GM12872 (cell line): ENCODE results near the gene KRT16.
A peak's percentile ranks its signal among the peaks of the same experiment; 100 is the strongest.

ENCODE experiments used
- TF ChIP-seq, protein P1 (sequence below): IDR thresholded peaks from 3 replicates; pipeline ENCODE4 v1.5.1; 2011; ENCODE audit warnings: low read depth, mild to moderate bottlenecking, low read length, moderate library complexity; ENCODE audit not compliant: insufficient read depth

The KRT16 gene

DNA sequence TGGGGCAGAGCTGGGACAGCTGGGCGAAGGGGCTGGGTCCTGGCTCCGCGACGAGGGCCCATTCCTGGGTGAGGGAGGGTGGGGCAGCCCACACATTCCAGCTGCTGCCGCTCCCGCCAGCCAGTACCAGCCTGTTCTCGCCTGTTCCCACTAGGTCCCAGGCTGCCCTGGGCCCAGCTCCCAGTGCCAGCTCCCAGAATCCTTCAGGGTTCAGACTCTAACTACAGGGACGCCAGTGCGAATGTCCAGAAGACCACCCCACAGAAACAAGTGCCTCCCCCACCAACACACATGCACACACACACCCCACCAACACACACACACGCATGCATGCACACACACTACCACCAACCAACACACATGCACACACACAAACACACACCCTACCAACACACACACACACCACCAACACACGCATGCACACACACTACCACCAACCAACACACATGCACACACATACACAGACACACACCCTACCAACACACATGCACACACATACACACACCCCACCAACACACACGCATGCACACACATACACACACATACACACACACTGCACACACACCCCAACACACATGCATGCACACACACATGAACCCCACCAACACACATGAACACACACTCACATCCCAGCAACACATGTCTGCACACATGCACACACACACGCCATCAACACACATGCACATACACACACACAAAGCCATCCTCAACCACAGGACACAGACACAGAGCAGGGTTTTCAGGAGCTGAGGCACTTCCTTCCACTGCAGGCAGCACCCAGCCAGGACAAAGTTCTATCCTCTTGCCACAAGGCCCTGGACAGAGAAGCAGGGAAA lies 39.3 kb upstream of the KRT16 start:
- TF ChIP-seq, protein P1, sequence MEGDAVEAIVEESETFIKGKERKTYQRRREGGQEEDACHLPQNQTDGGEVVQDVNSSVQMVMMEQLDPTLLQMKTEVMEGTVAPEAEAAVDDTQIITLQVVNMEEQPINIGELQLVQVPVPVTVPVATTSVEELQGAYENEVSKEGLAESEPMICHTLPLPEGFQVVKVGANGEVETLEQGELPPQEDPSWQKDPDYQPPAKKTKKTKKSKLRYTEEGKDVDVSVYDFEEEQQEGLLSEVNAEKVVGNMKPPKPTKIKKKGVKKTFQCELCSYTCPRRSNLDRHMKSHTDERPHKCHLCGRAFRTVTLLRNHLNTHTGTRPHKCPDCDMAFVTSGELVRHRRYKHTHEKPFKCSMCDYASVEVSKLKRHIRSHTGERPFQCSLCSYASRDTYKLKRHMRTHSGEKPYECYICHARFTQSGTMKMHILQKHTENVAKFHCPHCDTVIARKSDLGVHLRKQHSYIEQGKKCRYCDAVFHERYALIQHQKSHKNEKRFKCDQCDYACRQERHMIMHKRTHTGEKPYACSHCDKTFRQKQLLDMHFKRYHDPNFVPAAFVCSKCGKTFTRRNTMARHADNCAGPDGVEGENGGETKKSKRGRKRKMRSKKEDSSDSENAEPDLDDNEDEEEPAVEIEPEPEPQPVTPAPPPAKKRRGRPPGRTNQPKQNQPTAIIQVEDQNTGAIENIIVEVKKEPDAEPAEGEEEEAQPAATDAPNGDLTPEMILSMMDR = no peak

DNA sequence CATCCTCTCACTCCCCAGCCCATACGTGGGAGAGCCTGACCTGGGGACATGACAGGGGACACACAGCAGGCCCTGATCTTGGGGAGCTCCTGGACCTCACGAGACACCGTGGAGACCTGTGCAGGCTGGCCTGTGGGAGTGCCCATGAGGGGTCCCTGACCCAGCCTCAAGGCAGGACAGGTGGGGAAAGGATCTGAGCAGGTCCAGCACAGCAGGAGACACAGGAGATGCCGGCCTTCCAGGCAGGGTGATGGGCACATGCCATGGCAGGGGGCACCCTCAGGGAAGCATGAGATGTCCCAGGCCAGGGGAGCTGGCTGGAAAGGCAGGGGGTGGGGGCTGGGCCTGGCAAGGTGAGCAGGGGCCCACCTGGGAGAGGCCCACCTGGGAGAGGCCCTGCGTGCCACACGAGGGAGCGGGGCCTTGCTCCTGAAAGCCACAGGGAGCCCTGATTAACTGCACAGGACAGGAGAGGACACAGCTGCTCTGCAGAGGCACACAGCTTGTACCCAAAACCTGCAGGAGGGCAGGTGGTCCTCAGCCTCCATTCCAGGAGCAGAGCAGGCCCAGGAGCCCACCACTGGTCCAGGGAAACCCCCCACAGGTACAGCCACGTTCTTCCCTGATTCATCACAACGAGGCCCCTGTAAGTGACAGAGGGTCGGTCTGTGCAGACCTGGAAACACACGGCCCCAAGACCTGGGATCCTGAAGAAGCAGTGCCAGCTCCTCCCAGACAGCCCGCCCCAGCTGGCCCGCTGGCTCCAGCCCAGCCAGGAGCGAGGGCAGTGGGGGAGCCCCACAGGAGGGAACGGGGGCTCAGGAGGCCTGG lies 38.4 kb upstream of the KRT16 start:
- TF ChIP-seq, protein P1 = no peak

DNA sequence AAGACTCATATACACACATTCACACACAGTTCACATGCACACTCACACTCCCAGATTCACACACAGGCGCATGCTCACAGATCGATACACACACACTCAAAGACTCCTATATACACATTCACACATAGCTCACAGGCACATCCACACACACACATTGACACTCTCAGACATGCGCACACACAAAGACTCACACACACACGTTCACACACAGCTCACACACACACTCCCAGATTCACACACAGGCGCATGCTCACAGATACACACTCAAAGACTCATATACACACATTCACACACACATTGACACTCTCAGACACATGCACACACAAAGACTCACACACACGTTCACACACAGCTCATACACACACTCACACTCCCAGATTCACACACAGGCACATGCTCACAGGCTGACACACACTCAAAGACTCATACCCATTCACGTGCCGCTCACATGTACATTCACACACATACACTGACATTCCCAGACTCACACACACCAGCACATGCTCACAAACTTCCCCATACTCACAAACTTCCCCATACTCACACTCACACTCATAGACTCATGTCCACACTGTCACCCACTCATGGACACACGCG lies 37.5 kb upstream of the KRT16 start:
- TF ChIP-seq, protein P1 = no peak

DNA sequence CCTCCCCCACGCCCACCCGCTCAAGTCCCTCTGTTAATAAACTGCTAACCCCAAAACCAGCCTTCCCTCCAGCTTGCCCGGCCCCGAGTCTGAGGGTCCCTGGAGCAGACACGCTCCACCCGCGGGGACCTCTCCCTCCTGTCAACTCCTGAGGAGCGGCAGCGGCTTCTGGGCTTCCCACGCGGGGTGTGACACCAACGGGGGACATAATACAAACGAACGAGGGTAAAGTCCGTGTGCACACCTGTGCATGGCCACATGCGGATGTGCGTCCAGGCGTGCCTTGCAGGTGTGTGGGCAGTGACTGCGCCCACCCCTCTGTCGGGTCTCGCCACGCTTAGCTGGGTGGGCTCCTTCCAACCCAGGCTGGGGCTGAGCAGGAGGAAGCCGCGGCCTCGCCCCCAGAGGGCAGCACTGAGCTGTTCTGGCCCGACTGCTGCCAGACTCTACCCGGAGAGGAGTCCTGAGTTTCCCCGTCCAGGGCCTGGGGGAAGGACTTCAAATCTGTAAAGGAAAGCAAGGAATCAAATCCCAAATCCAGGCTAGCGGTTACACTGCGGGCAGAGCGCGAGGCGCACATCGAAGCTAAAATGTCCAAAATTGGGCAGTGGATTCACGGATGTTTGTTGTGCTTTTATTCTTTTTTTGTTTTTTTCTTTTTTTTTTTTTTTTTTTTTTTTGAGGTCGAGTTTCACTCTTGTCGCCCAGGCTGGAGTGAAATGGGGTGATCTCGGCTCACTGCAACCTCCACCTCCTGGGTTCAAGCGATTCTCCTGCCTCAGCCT lies 36.0 kb upstream of the KRT16 start:
- TF ChIP-seq, protein P1 = peak; percentile 97

DNA sequence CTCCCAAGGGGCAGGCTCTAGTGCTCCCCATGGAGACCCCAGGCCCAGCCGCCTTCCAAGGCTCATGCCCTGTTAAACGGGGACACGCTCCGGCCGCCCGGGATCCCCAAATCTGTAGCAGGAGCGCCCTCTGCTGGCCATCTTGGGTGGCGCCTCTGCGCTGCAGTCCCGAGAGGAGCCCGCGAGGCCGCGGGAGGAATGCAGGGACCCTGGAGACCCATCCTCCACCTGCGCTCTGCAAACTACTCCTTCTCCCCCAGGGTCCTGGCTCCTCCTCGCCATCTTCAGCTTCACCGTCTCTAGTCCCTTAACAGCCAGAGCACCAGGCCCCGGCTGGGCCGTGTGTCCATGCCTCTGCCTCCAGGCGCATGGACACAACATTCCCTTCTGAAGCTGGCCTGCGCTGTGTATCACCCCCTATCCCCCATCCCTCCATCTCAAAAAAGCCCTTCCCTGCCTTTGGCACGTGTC lies 35.4 kb upstream of the KRT16 start:
- TF ChIP-seq, protein P1 = peak; percentile 92

DNA sequence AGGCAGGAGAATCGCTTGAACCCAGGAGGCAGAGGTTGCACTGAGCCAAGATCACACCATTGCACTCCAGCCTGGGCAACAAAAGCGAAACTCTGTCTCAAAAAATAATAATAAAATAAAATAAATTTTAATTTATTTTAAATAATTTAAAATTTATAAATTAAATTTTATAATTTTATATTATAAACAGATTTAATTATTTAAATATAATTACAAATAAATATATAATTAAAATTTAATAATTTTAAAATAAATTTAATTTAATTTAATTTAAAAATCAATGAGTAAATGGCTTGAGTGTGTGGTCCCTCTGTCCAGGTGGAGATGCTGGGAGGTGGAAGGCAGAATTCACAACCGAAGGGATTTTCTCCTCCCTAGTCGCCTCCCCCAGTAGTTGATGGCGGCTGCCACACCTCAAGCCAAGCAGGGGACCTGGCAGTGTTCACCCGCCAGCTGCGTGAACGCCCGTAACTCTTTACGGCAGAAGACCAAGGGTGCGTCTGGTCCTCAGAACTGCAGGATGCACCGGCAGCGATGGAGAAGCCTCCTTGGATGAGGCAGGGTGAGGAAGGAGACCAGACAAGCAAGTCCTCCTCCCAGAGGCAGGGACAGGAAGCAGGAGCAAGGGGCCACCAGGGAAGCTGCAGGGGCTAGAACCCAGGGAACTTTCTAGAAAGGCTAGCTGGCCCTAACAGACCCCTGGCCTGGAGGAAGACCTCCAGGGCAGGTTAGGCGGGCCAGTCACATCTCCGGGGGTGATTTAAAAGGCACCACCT lies 34.7 kb upstream of the KRT16 start:
- TF ChIP-seq, protein P1 = no peak
